Subcutaneous adipose tissue (tissue), 4 donors: ENCODE results near the gene TNFSF11. TPM values are rescaled to one million over a fixed set of nuclear protein-coding genes. Genes with fewer than 3 reads are reported as not detected.

Experiments
- total RNA-seq, 4 donors: library from RNA; depleted of rRNA; stranded (reverse); fragments of >200 nt; gene quantifications; one replicate each; pipeline ENCODE4 v1.1.0, GENCODE V29; 2016
- TF ChIP-seq, protein P1 (sequence below): fragments of 450-650 bp; IDR thresholded peaks from one replicate; pipeline ENCODE4 v1.5.1; 2016; ENCODE audit warnings: low read depth, mild to moderate bottlenecking, control low read depth, antibody characterized with exemption, moderate library complexity

Gene TNFSF11
- not detected for total RNA-seq

DNA sequence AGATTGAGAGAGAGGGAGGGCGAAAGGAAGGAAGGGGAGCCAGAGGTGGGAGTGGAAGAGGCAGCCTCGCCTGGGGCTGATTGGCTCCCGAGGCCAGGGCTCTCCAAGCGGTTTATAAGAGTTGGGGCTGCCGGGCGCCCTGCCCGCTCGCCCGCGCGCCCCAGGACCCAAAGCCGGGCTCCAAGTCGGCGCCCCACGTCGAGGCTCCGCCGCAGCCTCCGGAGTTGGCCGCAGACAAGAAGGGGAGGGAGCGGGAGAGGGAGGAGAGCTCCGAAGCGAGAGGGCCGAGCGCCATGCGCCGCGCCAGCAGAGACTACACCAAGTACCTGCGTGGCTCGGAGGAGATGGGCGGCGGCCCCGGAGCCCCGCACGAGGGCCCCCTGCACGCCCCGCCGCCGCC lies at the start of gene TNFSF11:
TNFSF11 (plus strand) TSS at position 142 of the 400 bp plus-strand sequence; CDS start at position 294, 152 bp downstream.
- TF ChIP-seq, protein P1, sequence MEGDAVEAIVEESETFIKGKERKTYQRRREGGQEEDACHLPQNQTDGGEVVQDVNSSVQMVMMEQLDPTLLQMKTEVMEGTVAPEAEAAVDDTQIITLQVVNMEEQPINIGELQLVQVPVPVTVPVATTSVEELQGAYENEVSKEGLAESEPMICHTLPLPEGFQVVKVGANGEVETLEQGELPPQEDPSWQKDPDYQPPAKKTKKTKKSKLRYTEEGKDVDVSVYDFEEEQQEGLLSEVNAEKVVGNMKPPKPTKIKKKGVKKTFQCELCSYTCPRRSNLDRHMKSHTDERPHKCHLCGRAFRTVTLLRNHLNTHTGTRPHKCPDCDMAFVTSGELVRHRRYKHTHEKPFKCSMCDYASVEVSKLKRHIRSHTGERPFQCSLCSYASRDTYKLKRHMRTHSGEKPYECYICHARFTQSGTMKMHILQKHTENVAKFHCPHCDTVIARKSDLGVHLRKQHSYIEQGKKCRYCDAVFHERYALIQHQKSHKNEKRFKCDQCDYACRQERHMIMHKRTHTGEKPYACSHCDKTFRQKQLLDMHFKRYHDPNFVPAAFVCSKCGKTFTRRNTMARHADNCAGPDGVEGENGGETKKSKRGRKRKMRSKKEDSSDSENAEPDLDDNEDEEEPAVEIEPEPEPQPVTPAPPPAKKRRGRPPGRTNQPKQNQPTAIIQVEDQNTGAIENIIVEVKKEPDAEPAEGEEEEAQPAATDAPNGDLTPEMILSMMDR = no peak

DNA sequence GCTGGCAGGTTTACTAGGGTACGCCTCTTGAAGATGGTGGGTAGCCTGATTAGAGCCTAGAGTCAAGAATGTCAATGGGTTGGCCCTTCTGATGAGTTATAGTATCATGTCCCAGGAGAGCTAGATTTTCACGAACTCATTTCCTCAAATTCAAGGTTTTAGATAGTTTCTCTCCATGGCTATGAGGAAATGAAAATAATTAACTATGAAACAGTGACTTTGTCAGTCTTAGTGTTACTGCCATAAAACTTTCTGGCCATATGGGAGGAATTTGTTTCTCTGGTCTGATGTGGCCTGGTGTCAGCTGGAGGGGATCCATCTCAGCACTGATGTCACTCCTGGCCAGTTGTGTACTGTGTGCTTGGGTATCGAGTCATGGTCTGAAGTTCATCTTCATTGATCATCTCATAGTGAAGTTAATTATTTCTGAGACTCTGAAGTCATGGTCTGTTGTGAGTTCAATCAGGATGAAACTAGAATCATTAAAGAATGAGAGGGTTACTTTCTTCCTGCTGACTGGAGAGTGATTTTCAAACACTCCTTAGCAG lies 49.4 kb upstream of the TNFSF11 start:
- TF ChIP-seq, protein P1 = no peak

DNA sequence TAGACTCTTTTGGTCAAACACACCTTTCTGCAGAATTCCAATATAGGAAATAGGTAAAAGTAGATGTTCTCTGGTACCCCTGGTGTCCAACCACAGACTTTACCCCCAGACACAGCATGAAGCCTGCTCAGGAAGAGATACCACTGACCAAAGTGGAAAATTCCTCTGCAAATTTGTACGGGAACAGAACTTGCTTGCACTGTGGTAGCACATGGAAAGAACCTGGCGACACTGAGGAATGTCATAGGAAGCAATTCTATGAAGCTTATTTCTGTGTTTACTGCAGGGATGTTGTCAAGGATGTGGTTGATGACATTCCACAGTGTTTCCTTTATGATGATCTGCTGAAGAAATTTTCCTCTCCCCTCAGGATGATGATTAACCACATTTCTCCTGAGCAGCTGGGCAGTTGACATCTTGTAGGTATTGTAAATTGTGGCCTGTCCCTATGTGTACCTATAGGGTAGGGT lies 48.9 kb upstream of the TNFSF11 start:
- TF ChIP-seq, protein P1 = no peak

DNA sequence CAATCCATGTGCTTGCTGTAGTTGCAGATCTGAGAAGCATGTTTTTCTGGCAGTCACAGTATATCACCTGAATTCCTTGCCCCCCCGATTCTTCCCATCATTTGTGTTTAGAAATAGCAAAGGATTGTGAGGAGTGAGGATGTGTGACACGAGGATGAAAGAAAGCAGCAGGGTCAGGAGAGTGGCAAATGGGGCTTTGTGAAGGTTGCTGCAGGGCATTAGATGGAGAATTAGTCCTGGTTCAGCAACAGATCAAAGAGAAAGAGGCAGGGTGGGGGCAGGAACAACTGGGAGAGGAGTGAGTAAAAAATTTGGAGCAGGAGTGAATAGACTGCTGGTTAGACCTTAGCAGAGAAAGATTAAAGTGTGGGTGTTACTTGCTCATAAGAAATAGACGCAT lies 47.7 kb upstream of the TNFSF11 start:
- TF ChIP-seq, protein P1 = no peak

GRCh38 chr13:42526804-42527203 lies 47.1 kb upstream of the TNFSF11 start:
- TF ChIP-seq, protein P1 = no peak

GRCh38 chr13:42532561-42533335 lies 41.2 kb upstream of the TNFSF11 start:
- TF ChIP-seq, protein P1 = no peak

DNA sequence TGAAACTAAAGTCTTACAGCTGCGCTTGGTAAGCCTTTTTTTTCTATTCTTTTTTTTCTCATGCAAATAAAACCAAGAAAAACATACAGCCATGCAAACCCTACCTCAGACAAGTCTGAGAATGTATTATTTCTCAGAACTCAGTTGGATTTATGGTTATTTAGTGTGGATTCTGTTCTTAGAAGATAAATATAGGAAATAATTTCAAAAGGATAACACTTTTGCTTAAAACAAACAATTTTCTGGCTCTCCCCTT lies 40.7 kb upstream of the TNFSF11 start:
- TF ChIP-seq, protein P1 = no peak
